Esophagus mucosa (tissue), 1 donor: Measurements from ENCODE around the gene HNRNPR. TPM values are rescaled to one million over a fixed set of nuclear protein-coding genes. Genes with fewer than 3 reads are reported as not detected.

Source experiments
- total RNA-seq: library from RNA; stranded (reverse); gene quantifications from one replicate; pipeline ENCODE4 v1.2.4, GENCODE V29; 2023
- donor health status: DM: yes; HTN: yes; CAD: no.

Gene HNRNPR
- total RNA-seq, 1 donor from 2014 or later = 96.2 TPM

Other genes with a start within 250 kb of the HNRNPR start
- gene LUZP1, start 175.4 kb downstream of the HNRNPR start, total RNA-seq = 17.1 TPM
- not detected for gene HTR1D, start 126.8 kb downstream of the HNRNPR start, total RNA-seq
- gene ZNF436, start 25.6 kb upstream of the HNRNPR start, total RNA-seq = 23.7 TPM
- gene TCEA3, start 80.5 kb upstream of the HNRNPR start, total RNA-seq = 25.6 TPM
- gene ASAP3, start 139.9 kb upstream of the HNRNPR start, total RNA-seq = 31.5 TPM
- gene E2F2, start 186.9 kb upstream of the HNRNPR start, total RNA-seq = 13.9 TPM
- 25.7 TPM for gene ID3, start 215.2 kb upstream of the HNRNPR start, total RNA-seq